Fibroblast of the aortic adventitia (primary cell): ENCODE data around the gene ATP6V0D1. TPM values are rescaled to one million over a fixed set of nuclear protein-coding genes. Genes with fewer than 3 reads are reported as not detected.

ENCODE experiments used
- DNase-seq: peaks from one replicate; pipeline ENCODE4 v3.0.0-alpha.2; 2010; ENCODE audit warnings: low read depth
- H3K4me3 ChIP-seq: 2 replicates; pipeline ENCODE4 v1.5.1; 2011; ENCODE audit warnings: low read depth, mild to moderate bottlenecking, control low read depth, low read length, moderate library complexity
- total RNA-seq: library from RNA; depleted of rRNA; stranded (reverse); fragments of >200 nt; gene quantifications from 2 replicates; pipeline ENCODE4 v1.2.3, GENCODE V29; 2012; ENCODE audit warnings: low replicate concordance
- TF ChIP-seq, protein P1 (sequence below): IDR thresholded peaks from 2 replicates; pipeline ENCODE4 v1.5.1; 2011; ENCODE audit warnings: mild to moderate bottlenecking, low read length, control low read depth, inconsistent platforms; ENCODE audit not compliant: insufficient read depth

Gene ATP6V0D1
- total RNA-seq, 1 donor: 114 TPM

GRCh38 chr16:67468731-67469130 is 12.2 kb downstream of the ATP6V0D1 start:
- TF ChIP-seq, protein P1, sequence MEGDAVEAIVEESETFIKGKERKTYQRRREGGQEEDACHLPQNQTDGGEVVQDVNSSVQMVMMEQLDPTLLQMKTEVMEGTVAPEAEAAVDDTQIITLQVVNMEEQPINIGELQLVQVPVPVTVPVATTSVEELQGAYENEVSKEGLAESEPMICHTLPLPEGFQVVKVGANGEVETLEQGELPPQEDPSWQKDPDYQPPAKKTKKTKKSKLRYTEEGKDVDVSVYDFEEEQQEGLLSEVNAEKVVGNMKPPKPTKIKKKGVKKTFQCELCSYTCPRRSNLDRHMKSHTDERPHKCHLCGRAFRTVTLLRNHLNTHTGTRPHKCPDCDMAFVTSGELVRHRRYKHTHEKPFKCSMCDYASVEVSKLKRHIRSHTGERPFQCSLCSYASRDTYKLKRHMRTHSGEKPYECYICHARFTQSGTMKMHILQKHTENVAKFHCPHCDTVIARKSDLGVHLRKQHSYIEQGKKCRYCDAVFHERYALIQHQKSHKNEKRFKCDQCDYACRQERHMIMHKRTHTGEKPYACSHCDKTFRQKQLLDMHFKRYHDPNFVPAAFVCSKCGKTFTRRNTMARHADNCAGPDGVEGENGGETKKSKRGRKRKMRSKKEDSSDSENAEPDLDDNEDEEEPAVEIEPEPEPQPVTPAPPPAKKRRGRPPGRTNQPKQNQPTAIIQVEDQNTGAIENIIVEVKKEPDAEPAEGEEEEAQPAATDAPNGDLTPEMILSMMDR: no peak
- no peak for DNase-seq
- no peak overlapping the region for H3K4me3 ChIP-seq

DNA sequence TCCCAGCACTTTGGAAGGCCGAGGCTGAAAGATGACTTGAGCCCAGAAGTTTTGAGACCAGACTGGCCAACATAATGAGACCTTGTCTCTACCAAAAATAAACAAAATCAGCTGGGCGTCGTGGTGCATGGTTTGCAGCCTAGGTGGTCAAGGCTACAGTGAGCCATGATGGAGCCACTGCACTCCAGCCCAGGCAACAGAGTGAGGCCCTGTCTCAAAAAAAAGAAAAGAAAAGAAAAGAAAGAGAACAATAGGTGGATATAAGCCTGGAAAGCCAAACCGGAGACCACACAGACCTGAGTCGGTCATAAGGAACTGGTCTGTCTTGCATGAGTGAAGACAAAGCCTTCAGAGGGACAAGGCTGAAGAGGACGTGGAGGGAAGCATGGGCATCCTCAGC is 14.4 kb downstream of the ATP6V0D1 start:
- DNase-seq: no peak
- TF ChIP-seq, protein P1: no peak
- no peak overlapping the region for H3K4me3 ChIP-seq

GRCh38 chr16:67464565-67464964 is 16.4 kb downstream of the ATP6V0D1 start:
- no peak for DNase-seq
- no peak overlapping the region for H3K4me3 ChIP-seq
- TF ChIP-seq, protein P1: no peak

- no peak for DNase-seq
- no peak overlapping the region for H3K4me3 ChIP-seq
- TF ChIP-seq, protein P1: no peak
Measured at GRCh38 chr16:67463691-67464090, 17.3 kb downstream of the ATP6V0D1 start.

DNA sequence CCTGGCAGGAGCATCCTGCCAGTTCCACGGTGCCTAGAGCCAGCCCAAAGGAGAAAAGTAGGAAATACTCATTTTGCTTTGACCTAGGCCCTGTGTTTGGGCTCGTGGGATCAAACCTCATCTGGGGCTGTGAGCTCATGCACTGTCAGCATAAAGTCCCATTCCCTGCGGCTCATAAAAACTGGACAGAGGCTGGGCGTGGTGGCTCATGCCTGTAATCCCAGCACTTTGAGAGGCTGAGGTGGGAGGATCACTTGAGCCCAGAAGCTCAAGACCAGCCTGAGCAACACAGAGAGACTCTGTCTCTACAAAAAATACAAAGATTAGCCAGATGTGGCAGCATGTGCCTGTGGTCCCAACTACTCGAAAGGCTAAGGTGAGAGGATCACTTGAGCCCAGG is 17.9 kb downstream of the ATP6V0D1 start:
- TF ChIP-seq, protein P1: no peak
- H3K4me3 ChIP-seq: no peak overlapping the region
- DNase-seq: no peak

DNA sequence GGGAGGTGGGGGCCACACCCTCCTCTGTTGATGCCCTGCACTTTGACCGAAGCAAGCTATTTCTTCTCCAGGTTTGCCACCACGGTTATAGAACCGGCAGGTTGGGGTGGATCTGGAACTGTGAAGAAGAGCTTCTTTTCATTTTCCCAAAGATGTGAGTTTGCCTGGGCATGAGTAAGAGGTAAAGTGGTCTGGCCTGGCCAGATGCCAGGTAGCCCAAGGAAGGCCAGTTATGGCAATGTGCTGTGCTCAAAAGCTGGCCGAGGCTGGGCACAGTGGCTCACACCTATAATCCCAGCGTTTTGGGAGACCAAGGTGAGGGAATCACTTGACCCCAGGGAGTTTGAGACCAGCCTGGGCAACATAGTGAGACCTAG is 18.7 kb downstream of the ATP6V0D1 start:
- H3K4me3 ChIP-seq: no peak overlapping the region
- DNase-seq: no peak
- TF ChIP-seq, protein P1: no peak

- TF ChIP-seq, protein P1: no peak
- no peak for DNase-seq
- no peak overlapping the region for H3K4me3 ChIP-seq
Measured at GRCh38 chr16:67461600-67462278, 19.2 kb downstream of the ATP6V0D1 start.
